GM23338 (cell line): ENCODE results near the gene LMNA. TPM values are rescaled to one million over a fixed set of nuclear protein-coding genes. Genes with fewer than 3 reads are reported as not detected.

ENCODE experiments used
- ATAC-seq: fragments of 200-7000 bp; cut with Tn5 transposase; 3 replicates; pipeline ENCODE4 v1.9.1; 2020
- DNase-seq: peaks from one replicate; pipeline ENCODE4 v3.0.0-alpha.2; 2015; ENCODE audit warnings: low spot score
- H2AFZ ChIP-seq: fragments of 200-600 bp; sonication (generic); 2 replicates; pipeline ENCODE4 v1.8.0; 2016; ENCODE audit warnings: antibody characterized with exemption, mild to moderate bottlenecking, moderate library complexity
- H3F3A ChIP-seq: fragments of 200-600 bp; sonication (generic); replicated peaks from 2 replicates; pipeline ENCODE4 v1.8.0; 2017; ENCODE audit warnings: antibody characterized with exemption, mixed run types, low read depth
- H3K27ac ChIP-seq: fragments of 200-600 bp; sonication (generic); 2 replicates; pipeline ENCODE4 v1.6.1; 2016; ENCODE audit warnings: low read depth
- H3K27me3 ChIP-seq: fragments of 200-600 bp; sonication (generic); 2 replicates; pipeline ENCODE4 v1.8.0; 2016; ENCODE audit warnings: mild to moderate bottlenecking, mixed run types, moderate library complexity; ENCODE audit not compliant: insufficient read depth
- H3K36me3 ChIP-seq: fragments of 200-600 bp; sonication (generic); 2 replicates; pipeline ENCODE4 v1.8.0; 2016; ENCODE audit warnings: mild to moderate bottlenecking; ENCODE audit not compliant: insufficient read depth
- H3K4me1 ChIP-seq: fragments of 200-600 bp; sonication (generic); 2 replicates; pipeline ENCODE4 v1.8.0; 2016; ENCODE audit warnings: mild to moderate bottlenecking, moderate library complexity; ENCODE audit not compliant: insufficient read depth
- H3K4me2 ChIP-seq: fragments of 200-600 bp; sonication (generic); 2 replicates; pipeline ENCODE4 v1.7.1; 2017; ENCODE audit warnings: mixed run types
- H3K4me3 ChIP-seq: fragments of 200-600 bp; sonication (generic); 2 replicates; pipeline ENCODE4 v1.6.1; 2016; ENCODE audit warnings: mixed run types
- H3K79me2 ChIP-seq: fragments of 200-600 bp; sonication (generic); replicated peaks from 2 replicates; pipeline ENCODE4 v1.8.0; 2017; ENCODE audit warnings: mild to moderate bottlenecking; ENCODE audit not compliant: insufficient read depth
- H3K9me2 ChIP-seq: fragments of 200-600 bp; sonication (generic); 2 replicates; pipeline ENCODE4 v1.8.0; 2017; ENCODE audit not compliant: insufficient read depth
- H4K20me1 ChIP-seq: fragments of 200-600 bp; sonication (generic); replicated peaks from 2 replicates; pipeline ENCODE4 v1.8.0; 2017; ENCODE audit warnings: mild to moderate bottlenecking; ENCODE audit not compliant: insufficient read depth
- H3K27ac Mint-ChIP-seq: 2 replicates; pipeline ENCODE4 v1.8.0; 2020; ENCODE audit warnings: inconsistent platforms, mild to moderate bottlenecking, moderate library complexity, mixed read lengths
- H3K27me3 Mint-ChIP-seq: 3 replicates; pipeline ENCODE4 v1.8.0; 2022; ENCODE audit warnings: low read depth, mild to moderate bottlenecking, moderate library complexity, mixed read lengths, inconsistent platforms; ENCODE audit not compliant: insufficient read depth, poor library complexity
- H3K36me3 Mint-ChIP-seq: 3 replicates; pipeline ENCODE4 v1.8.0; 2021; ENCODE audit warnings: low read depth, mild to moderate bottlenecking, inconsistent platforms, moderate library complexity, mixed read lengths
- H3K4me1 Mint-ChIP-seq: 3 replicates; pipeline ENCODE4 v1.8.0; 2020; ENCODE audit warnings: mild to moderate bottlenecking, inconsistent platforms, mixed read lengths
- H3K4me3 Mint-ChIP-seq: 3 replicates; pipeline ENCODE4 v1.8.0; 2021; ENCODE audit warnings: moderate library complexity, mild to moderate bottlenecking, inconsistent platforms, mixed read lengths
- H3K9me3 Mint-ChIP-seq: 3 replicates; pipeline ENCODE4 v1.8.0; 2020; ENCODE audit warnings: moderate library complexity, mild to moderate bottlenecking, inconsistent platforms, mixed read lengths
- ETS1 ChIP-seq: IDR thresholded peaks from 2 replicates; pipeline ENCODE4 v1.6.1; 2016; ENCODE audit warnings: antibody characterized with exemption
- EZH2 ChIP-seq: fragments of 200-600 bp; sonication (generic); IDR thresholded peaks from one replicate; pipeline ENCODE4 v1.8.0; 2017; ENCODE audit warnings: antibody characterized with exemption, mild to moderate bottlenecking, low read depth; ENCODE audit not compliant: unreplicated experiment
- EZH2phosphoT487 ChIP-seq: fragments of 200-600 bp; sonication (generic); IDR thresholded peaks from one replicate; pipeline ENCODE4 v1.8.1; 2018; ENCODE audit warnings: antibody characterized with exemption; ENCODE audit not compliant: unreplicated experiment
- POLR2AphosphoS5 ChIP-seq: IDR thresholded peaks from 2 replicates; pipeline ENCODE4 v1.6.1; 2016; ENCODE audit warnings: antibody characterized with exemption, low read depth
- REST ChIP-seq: IDR thresholded peaks from one replicate; pipeline ENCODE4 v1.6.1; 2018; ENCODE audit warnings: antibody characterized with exemption; ENCODE audit not compliant: unreplicated experiment
- ZNF331 ChIP-seq: fragments of 250-450 bp; sonication (Bioruptor Pico); IDR thresholded peaks from 2 replicates; pipeline ENCODE4 v1.5.0; 2020; ENCODE audit warnings: low read depth, mild to moderate bottlenecking, moderate library complexity
- polyA plus RNA-seq: library from polyadenylated mRNA; unstranded; fragments of >200 nt; fragmentation: Nextera tagmentation; extraction: Ambion mirVana; gene quantifications from 2 replicates; pipeline ENCODE4 v1.2.1, GENCODE V29; 2016
- total RNA-seq: library from RNA; depleted of rRNA; stranded (reverse); fragments of >200 nt; shearing (Covaris generic); gene quantifications from 2 replicates; pipeline ENCODE4 v1.2.3, GENCODE V29; 2014
- TF ChIP-seq, protein P1 (sequence below), 2 experiments: fragments of 200-600 bp in 1 of 2; sonication (generic) in 1 of 2; conservative IDR thresholded peaks; 2 replicates each; pipeline versions ENCODE4 v1.5.1 to v1.6.1; 2016 to 2017; ENCODE audit warnings: antibody characterized with exemption in 2 of 2, low read depth in 2 of 2, mild to moderate bottlenecking in 2 of 2, moderate library complexity in 1 of 2
- TF ChIP-seq, protein P2 (sequence below): fragments of 250-450 bp; sonication (Bioruptor Pico); IDR thresholded peaks from 2 replicates; pipeline ENCODE4 v1.5.0; 2020; ENCODE audit warnings: mild to moderate bottlenecking, moderate library complexity

Gene LMNA
- total and polyA plus RNA-seq, 2 experiments from 2014 or later, result 35.5 to 56.3 TPM

GRCh38 chr1:156140879-156141707, 26.6 kb downstream of the LMNA start:
- no peak overlapping the region for H2AFZ ChIP-seq
- H3K79me2 ChIP-seq, result no peaks in the 10 kb centered on the region
- ATAC-seq, result peak; percentile 92
- Mint-ChIP-seq H3K27me3 (peaks cover 12% of the 10 kb centered on the region), H3K4me1 (peaks cover 18% of the 10 kb centered on the region), H3K9me3 (no peaks in the 10 kb centered on the region), H3K27ac (peak overlapping the region; percentile 71; the same call in 1 of the 2 replicates), H3K36me3 (peaks cover 15% of the 10 kb centered on the region), H3K4me3 (no peak overlapping the region)
- H3K4me1 ChIP-seq, result peaks cover 12% of the 10 kb centered on the region
- H3K4me2 ChIP-seq, result 0 out of 2 replicates have a peak overlapping the region, but pooled peaks have one; percentile 1
- H3F3A ChIP-seq, result 0 out of 2 replicates have a peak, but pooled peaks cover 5% of the 10 kb centered on the region
- no peaks in the 10 kb centered on the region for H3K27me3 ChIP-seq
- H3K4me3 ChIP-seq, result no peak overlapping the region
- TF ChIP-seq POLR2AphosphoS5 (no peak; the same call in 1 of the 2 replicates), REST (no peak), ETS1 (peak; percentile 58; the same call in 1 of the 2 replicates), EZH2 (no peak), EZH2phosphoT487 (no peak), ZNF331 (no peak)
- TF ChIP-seq, protein P1, sequence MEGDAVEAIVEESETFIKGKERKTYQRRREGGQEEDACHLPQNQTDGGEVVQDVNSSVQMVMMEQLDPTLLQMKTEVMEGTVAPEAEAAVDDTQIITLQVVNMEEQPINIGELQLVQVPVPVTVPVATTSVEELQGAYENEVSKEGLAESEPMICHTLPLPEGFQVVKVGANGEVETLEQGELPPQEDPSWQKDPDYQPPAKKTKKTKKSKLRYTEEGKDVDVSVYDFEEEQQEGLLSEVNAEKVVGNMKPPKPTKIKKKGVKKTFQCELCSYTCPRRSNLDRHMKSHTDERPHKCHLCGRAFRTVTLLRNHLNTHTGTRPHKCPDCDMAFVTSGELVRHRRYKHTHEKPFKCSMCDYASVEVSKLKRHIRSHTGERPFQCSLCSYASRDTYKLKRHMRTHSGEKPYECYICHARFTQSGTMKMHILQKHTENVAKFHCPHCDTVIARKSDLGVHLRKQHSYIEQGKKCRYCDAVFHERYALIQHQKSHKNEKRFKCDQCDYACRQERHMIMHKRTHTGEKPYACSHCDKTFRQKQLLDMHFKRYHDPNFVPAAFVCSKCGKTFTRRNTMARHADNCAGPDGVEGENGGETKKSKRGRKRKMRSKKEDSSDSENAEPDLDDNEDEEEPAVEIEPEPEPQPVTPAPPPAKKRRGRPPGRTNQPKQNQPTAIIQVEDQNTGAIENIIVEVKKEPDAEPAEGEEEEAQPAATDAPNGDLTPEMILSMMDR (conservative IDR thresholded peaks at IDR 0.05; ENCODE audit: low read depth in 2 of 2), result peak; percentile 98 to 99
- TF ChIP-seq, protein P2, sequence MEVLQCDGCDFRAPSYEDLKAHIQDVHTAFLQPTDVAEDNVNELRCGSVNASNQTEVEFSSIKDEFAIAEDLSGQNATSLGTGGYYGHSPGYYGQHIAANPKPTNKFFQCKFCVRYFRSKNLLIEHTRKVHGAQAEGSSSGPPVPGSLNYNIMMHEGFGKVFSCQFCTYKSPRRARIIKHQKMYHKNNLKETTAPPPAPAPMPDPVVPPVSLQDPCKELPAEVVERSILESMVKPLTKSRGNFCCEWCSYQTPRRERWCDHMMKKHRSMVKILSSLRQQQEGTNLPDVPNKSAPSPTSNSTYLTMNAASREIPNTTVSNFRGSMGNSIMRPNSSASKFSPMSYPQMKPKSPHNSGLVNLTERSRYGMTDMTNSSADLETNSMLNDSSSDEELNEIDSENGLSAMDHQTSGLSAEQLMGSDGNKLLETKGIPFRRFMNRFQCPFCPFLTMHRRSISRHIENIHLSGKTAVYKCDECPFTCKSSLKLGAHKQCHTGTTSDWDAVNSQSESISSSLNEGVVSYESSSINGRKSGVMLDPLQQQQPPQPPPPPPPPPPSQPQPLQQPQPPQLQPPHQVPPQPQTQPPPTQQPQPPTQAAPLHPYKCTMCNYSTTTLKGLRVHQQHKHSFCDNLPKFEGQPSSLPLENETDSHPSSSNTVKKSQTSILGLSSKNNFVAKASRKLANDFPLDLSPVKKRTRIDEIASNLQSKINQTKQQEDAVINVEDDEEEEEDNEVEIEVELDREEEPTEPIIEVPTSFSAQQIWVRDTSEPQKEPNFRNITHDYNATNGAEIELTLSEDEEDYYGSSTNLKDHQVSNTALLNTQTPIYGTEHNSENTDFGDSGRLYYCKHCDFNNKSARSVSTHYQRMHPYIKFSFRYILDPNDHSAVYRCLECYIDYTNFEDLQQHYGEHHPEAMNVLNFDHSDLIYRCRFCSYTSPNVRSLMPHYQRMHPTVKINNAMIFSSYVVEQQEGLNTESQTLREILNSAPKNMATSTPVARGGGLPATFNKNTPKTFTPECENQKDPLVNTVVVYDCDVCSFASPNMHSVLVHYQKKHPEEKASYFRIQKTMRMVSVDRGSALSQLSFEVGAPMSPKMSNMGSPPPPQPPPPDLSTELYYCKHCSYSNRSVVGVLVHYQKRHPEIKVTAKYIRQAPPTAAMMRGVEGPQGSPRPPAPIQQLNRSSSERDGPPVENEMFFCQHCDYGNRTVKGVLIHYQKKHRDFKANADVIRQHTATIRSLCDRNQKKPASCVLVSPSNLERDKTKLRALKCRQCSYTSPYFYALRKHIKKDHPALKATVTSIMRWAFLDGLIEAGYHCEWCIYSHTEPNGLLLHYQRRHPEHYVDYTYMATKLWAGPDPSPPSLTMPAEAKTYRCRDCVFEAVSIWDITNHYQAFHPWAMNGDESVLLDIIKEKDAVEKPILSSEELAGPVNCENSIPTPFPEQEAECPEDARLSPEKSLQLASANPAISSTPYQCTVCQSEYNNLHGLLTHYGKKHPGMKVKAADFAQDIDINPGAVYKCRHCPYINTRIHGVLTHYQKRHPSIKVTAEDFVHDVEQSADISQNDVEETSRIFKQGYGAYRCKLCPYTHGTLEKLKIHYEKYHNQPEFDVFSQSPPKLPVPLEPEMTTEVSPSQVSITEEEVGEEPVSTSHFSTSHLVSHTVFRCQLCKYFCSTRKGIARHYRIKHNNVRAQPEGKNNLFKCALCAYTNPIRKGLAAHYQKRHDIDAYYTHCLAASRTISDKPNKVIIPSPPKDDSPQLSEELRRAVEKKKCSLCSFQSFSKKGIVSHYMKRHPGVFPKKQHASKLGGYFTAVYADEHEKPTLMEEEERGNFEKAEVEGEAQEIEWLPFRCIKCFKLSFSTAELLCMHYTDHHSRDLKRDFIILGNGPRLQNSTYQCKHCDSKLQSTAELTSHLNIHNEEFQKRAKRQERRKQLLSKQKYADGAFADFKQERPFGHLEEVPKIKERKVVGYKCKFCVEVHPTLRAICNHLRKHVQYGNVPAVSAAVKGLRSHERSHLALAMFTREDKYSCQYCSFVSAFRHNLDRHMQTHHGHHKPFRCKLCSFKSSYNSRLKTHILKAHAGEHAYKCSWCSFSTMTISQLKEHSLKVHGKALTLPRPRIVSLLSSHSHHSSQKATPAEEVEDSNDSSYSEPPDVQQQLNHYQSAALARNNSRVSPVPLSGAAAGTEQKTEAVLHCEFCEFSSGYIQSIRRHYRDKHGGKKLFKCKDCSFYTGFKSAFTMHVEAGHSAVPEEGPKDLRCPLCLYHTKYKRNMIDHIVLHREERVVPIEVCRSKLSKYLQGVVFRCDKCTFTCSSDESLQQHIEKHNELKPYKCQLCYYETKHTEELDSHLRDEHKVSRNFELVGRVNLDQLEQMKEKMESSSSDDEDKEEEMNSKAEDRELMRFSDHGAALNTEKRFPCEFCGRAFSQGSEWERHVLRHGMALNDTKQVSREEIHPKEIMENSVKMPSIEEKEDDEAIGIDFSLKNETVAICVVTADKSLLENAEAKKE, result no peak
- H3K9me2 ChIP-seq, result no peaks in the 10 kb centered on the region
- H3K36me3 ChIP-seq, result no peaks in the 10 kb centered on the region; the same call in 1 of the 2 replicates
- DNase-seq, result peak; percentile 93
- H4K20me1 ChIP-seq, result no peaks in the 10 kb centered on the region
- peak overlapping the region; percentile 59 for H3K27ac ChIP-seq
